Astrocyte (in vitro differentiated cells and primary cell): ENCODE measurements around the gene ILF3. TPM values are rescaled to one million over a fixed set of nuclear protein-coding genes. Genes with fewer than 3 reads are reported as not detected.

Experiments
- DNase-seq: peaks from one replicate; pipeline ENCODE4 v3.0.0-alpha.2; 2010; ENCODE audit warnings: low read depth
- FAIRE-seq: peaks from 2 replicates; lab custom pipeline; 2011; peaks lifted over from hg19 to GRCh38; lab: Jason Lieb, UNC
- H2AFZ ChIP-seq: 2 replicates; pipeline ENCODE4 v1.6.0; 2012; ENCODE audit warnings: low read depth, low read length, inconsistent platforms
- H3K27ac ChIP-seq: 2 replicates; pipeline ENCODE4 v1.5.1; 2011; ENCODE audit warnings: low read depth, low read length, inconsistent platforms
- H3K27me3 ChIP-seq: 2 replicates; pipeline ENCODE4 v1.6.0; 2011; ENCODE audit warnings: low read length, inconsistent platforms; ENCODE audit not compliant: insufficient read depth
- H3K36me3 ChIP-seq: 2 replicates; pipeline ENCODE4 v1.5.1; 2011; ENCODE audit warnings: low read length, inconsistent platforms; ENCODE audit not compliant: insufficient read depth
- H3K4me1 ChIP-seq: 2 replicates; pipeline ENCODE4 v1.5.1; 2011; ENCODE audit warnings: low read length, inconsistent platforms; ENCODE audit not compliant: insufficient read depth
- H3K4me2 ChIP-seq: 2 replicates; pipeline ENCODE4 v1.6.0; 2012; ENCODE audit warnings: low read length, inconsistent platforms
- H3K4me3 ChIP-seq: 2 replicates; pipeline ENCODE4 v1.5.1; 2011; ENCODE audit warnings: low read depth, mild to moderate bottlenecking, low read length, inconsistent platforms; ENCODE audit not compliant: insufficient read depth
- H3K79me2 ChIP-seq: 2 replicates; pipeline ENCODE4 v1.6.0; 2012; ENCODE audit warnings: mild to moderate bottlenecking, low read length, inconsistent platforms; ENCODE audit not compliant: insufficient read depth
- H3K9ac ChIP-seq: 2 replicates; pipeline ENCODE4 v1.6.0; 2012; ENCODE audit warnings: mild to moderate bottlenecking, low read length, inconsistent platforms
- H3K9me3 ChIP-seq: 2 replicates; pipeline ENCODE4 v1.5.1; 2012; ENCODE audit warnings: low read depth, mild to moderate bottlenecking, low read length, inconsistent platforms; ENCODE audit not compliant: insufficient read depth
- H4K20me1 ChIP-seq: 2 replicates; pipeline ENCODE4 v1.6.0; 2012; ENCODE audit warnings: low read length, inconsistent platforms; ENCODE audit not compliant: insufficient read depth
- H3K27ac Mint-ChIP-seq: one replicate; pipeline ENCODE4 v1.8.0; 2021; ENCODE audit warnings: mild to moderate bottlenecking, mixed read lengths; ENCODE audit not compliant: unreplicated experiment
- H3K27me3 Mint-ChIP-seq: one replicate; pipeline ENCODE4 v1.8.0; 2021; ENCODE audit warnings: low read depth, mixed read lengths; ENCODE audit not compliant: unreplicated experiment
- H3K36me3 Mint-ChIP-seq: one replicate; pipeline ENCODE4 v1.8.0; 2021; ENCODE audit warnings: low read depth, mixed read lengths; ENCODE audit not compliant: unreplicated experiment
- H3K4me1 Mint-ChIP-seq: one replicate; pipeline ENCODE4 v1.8.0; 2021; ENCODE audit warnings: low read depth, mixed read lengths; ENCODE audit not compliant: unreplicated experiment
- H3K4me3 Mint-ChIP-seq: one replicate; pipeline ENCODE4 v1.8.0; 2021; ENCODE audit warnings: mild to moderate bottlenecking, moderate library complexity, mixed read lengths; ENCODE audit not compliant: unreplicated experiment
- H3K9me3 Mint-ChIP-seq: one replicate; pipeline ENCODE4 v1.8.0; 2021; ENCODE audit warnings: mild to moderate bottlenecking, mixed read lengths; ENCODE audit not compliant: unreplicated experiment
- CTCF ChIP-seq: IDR thresholded peaks from 2 replicates; pipeline ENCODE4 v1.5.1; 2011; ENCODE audit warnings: low read depth, mild to moderate bottlenecking, inconsistent platforms, low read length, moderate library complexity; ENCODE audit not compliant: insufficient read depth
- EZH2 ChIP-seq: IDR thresholded peaks from 2 replicates; pipeline ENCODE4 v1.6.1; 2012; ENCODE audit warnings: mild to moderate bottlenecking, low read length, inconsistent platforms; ENCODE audit not compliant: insufficient read depth
- total RNA-seq: library from RNA; stranded (reverse); gene quantifications from 2 replicates; pipeline ENCODE4 v1.2.1, GENCODE V29; 2021

ILF3 gene
- total RNA-seq, 1 donor from 2014 or later = 244 TPM

- Histone ChIP-seq H2AFZ (no peak overlapping the region), H3K4me1 (no peaks in the 10 kb centered on the region), H4K20me1 (peaks cover 74% of the 10 kb centered on the region), H3K79me2 (peaks cover 84% of the 10 kb centered on the region), H3K9me3 (no peaks in the 10 kb centered on the region), H3K36me3 (no peaks in the 10 kb centered on the region), H3K27ac (no peak overlapping the region), H3K4me2 (no peak overlapping the region), H3K9ac (no peak overlapping the region), H3K4me3 (no peak overlapping the region), H3K27me3 (no peaks in the 10 kb centered on the region)
- no peak for TF ChIP-seq EZH2
- TF ChIP-seq CTCF = no peak
- FAIRE-seq = no peak
- Mint-ChIP-seq H3K9me3 (peaks cover 9% of the 10 kb centered on the region), H3K27ac (no peak overlapping the region), H3K36me3 (peaks cover 25% of the 10 kb centered on the region), H3K4me3 (no peak overlapping the region), H3K27me3 (no peaks in the 10 kb centered on the region), H3K4me1 (peaks cover 2% of the 10 kb centered on the region)
- DNase-seq = no peak
Measured at GRCh38 chr19:10736189-10736588, 82.0 kb downstream of the ILF3 start.

GRCh38 chr19:10736916-10737551 lies 82.9 kb downstream of the ILF3 start:
- H2AFZ ChIP-seq = no peak overlapping the region
- Mint-ChIP-seq H3K4me1 (peaks cover 2% of the 10 kb centered on the region), H3K4me3 (no peak overlapping the region), H3K36me3 (peaks cover 27% of the 10 kb centered on the region), H3K27me3 (no peaks in the 10 kb centered on the region), H3K27ac (peak overlapping the region; percentile 50), H3K9me3 (peaks cover 9% of the 10 kb centered on the region)
- no peaks in the 10 kb centered on the region for H3K27me3 ChIP-seq
- no peak for FAIRE-seq
- no peaks in the 10 kb centered on the region for H3K36me3 ChIP-seq
- H4K20me1 ChIP-seq = peaks cover 75% of the 10 kb centered on the region
- DNase-seq = no peak
- TF ChIP-seq EZH2 (no peak), CTCF (no peak)
- no peak overlapping the region for H3K9ac ChIP-seq
- no peak overlapping the region for H3K4me2 ChIP-seq
- H3K4me3 ChIP-seq = no peak overlapping the region
- no peak overlapping the region for H3K27ac ChIP-seq
- H3K79me2 ChIP-seq = peaks cover 83% of the 10 kb centered on the region
- H3K4me1 ChIP-seq = no peaks in the 10 kb centered on the region
- no peaks in the 10 kb centered on the region for H3K9me3 ChIP-seq

- Histone ChIP-seq H3K27me3 (no peaks in the 10 kb centered on the region), H3K79me2 (peaks cover 88% of the 10 kb centered on the region), H3K9ac (no peak overlapping the region), H3K4me2 (no peak overlapping the region), H4K20me1 (peaks cover 82% of the 10 kb centered on the region), H3K4me1 (no peaks in the 10 kb centered on the region), H3K9me3 (no peaks in the 10 kb centered on the region), H3K27ac (no peak overlapping the region), H3K36me3 (no peaks in the 10 kb centered on the region), H2AFZ (no peak overlapping the region), H3K4me3 (no peak overlapping the region)
- no peak for FAIRE-seq
- H3K4me1 Mint-ChIP-seq = peaks cover 2% of the 10 kb centered on the region
- peaks cover 28% of the 10 kb centered on the region for H3K36me3 Mint-ChIP-seq
- no peak overlapping the region for H3K4me3 Mint-ChIP-seq
- TF ChIP-seq CTCF (no peak), EZH2 (no peak)
- H3K9me3 Mint-ChIP-seq = peaks cover 12% of the 10 kb centered on the region
- DNase-seq = no peak
- no peak overlapping the region for H3K27ac Mint-ChIP-seq
- no peaks in the 10 kb centered on the region for H3K27me3 Mint-ChIP-seq
Measured at GRCh38 chr19:10737722-10738121, 83.6 kb downstream of the ILF3 start.
